Inflammatory macrophage treated with lipopolysaccharide for 1 hour (primary cell): ENCODE measurements around the gene GPR27.

Source experiments
- DNase-seq, 2 donors: peaks; one replicate each; pipeline ENCODE4 v3.0.0-alpha.2; 2020 to 2022

The GPR27 gene

GRCh38 chr3:71786551-71786950 lies 32.9 kb downstream of the GPR27 start:
- no peak for DNase-seq

- no peak for DNase-seq
These were observed 34.3 kb downstream of the GPR27 start for GRCh38 chr3:71787851-71788405.

DNA sequence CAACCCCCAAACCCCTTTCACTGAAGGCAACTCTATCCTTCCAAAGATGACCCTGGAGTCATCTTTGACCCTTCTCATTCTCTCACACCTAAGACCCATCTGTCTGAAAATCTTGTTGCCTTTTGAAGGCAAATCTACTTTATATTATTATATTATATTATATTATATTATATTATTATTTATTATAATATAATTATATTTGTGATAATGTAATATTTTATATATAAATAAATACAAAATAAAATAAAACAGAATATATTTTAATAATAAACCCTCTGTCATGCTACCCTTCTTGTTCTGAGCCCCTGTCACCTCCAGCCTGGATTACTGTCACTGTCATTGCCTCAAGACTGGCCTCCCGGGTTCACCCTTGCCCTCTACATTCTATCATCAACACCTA lies 36.3 kb downstream of the GPR27 start:
- DNase-seq, result no peak

- DNase-seq, result no peak
These were observed 38.0 kb downstream of the GPR27 start for GRCh38 chr3:71791634-71792033.

GRCh38 chr3:71796290-71796689 lies 42.6 kb downstream of the GPR27 start:
- no peak for DNase-seq

DNA sequence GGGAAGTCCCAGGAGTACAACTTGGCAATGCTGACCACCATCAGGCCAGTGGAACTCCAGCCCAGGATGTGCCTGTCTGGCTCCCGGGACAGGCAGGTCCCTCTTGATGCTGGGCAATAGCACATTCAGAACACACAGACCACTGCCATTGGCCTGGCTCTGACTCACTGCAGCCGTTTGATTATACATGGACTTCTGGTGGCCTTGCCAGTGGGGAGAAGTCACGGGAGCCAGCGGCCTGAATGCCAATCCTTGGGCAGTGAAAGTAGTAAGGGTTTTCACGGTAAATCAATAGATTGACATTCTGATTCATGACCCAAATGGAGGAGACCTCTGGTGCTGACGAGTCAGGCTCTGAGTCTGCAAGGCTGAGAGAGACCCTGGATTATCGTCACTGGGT lies 43.8 kb downstream of the GPR27 start:
- DNase-seq, result no peak

DNA sequence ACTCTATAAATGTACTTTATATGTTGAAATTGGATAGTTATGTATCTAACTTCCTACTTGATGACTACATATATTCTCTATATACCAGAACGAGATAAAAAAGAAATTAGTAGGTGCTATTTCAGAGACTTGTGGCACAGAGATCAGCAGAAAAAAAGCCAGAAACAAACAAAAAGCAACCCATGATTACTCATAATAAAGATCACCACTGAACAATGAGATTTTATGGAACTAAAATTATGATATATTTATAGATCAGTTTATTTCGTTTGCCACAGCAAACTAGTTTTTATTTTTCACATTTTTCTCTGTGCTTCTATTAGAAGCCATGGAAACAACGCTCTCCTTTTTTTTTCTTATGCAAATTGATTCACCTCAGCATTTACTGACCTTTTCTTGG lies 46.4 kb downstream of the GPR27 start:
- DNase-seq, result no peak

DNA sequence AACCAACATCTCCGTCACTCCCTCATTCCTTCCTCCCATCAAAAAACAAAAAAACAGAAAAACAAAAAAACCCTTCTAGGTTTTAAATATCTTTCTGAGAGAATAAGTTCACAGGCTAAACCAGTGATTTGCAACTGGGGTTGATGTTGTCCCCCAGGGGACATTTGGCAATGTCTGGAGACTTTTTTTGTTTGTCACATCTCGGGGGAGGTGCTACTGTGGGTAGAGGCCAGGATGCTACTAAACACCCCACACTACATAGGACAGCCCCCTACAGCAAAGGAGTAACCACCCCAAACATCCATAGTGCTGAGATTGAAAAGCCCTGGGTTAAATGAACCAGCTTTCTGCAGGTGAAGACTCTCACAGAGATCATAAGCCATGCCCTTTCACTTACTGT lies 48.3 kb downstream of the GPR27 start:
- no peak for DNase-seq

- no peak for DNase-seq
These were observed 49.6 kb downstream of the GPR27 start for GRCh38 chr3:71803248-71803647.

- peak; percentile 44 to 45 for DNase-seq
These were observed 51.5 kb downstream of the GPR27 start for GRCh38 chr3:71805199-71805598.

DNA sequence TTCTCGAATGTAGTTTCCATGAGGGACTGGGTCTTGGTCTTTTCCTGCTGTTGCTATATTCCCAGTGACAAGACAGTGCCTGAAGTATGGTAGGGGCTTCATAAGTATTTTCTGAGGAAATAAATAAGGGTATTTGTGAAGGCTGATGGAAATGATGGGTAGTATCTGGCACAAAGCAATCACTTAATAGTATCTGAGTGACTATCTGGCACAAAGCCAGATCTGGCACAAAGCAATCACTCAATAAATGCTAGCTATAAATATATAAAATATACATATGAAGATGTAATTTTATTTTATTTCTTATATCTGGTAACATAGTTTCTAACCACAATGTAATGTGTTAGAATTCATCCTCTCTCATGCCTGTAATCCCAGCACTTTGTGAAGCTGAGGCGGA lies 52.0 kb downstream of the GPR27 start:
- DNase-seq, result no peak
